B cell (primary cell): ENCODE measurements around the gene NDUFS7. TPM values are rescaled to one million over a fixed set of nuclear protein-coding genes. Genes with fewer than 3 reads are reported as not detected.

Source experiments
- ATAC-seq: fragments of 200-7000 bp; cut with Tn5 transposase; one replicate; pipeline ENCODE4 v1.10.0; 2021; ENCODE audit warnings: low read depth, mild to moderate bottlenecking, moderate number of reproducible peaks, moderate library complexity
- CTCF ChIA-PET: fragments of 350-600 bp; sonication (Branson Sonifier 250); formaldehyde crosslinking; loops from one replicate; lab custom pipeline; 2021; ENCODE audit warnings: antibody characterized with exemption, inconsistent platforms; lab: Charles Lee
- POLR2A ChIA-PET: fragments of 350-600 bp; sonication (Branson Sonifier 250); formaldehyde crosslinking; loops from one replicate; lab custom pipeline; 2021; ENCODE audit warnings: antibody characterized with exemption; lab: Charles Lee
- DNase-seq: peaks from one replicate; pipeline ENCODE4 v3.0.0; 2013
- H2AFZ ChIP-seq: 2 replicates; pipeline ENCODE4 v1.6.1; 2012; ENCODE audit warnings: mild to moderate bottlenecking, low read depth, low read length; ENCODE audit not compliant: insufficient read depth, poor library complexity, severe bottlenecking
- H3K27ac ChIP-seq, 2 donors: 1 replicate in 1 of 2; 2 replicates in 1 of 2; pipeline ENCODE4 v1.5.1; 2012 to 2013; ENCODE audit warnings: low read length in 2 of 2, mild to moderate bottlenecking in 2 of 2, moderate library complexity in 1 of 2
- H3K27me3 ChIP-seq, 4 experiments: fragments of 200-600 bp in 1 of 4; sonication (generic) in 1 of 4; replicated peaks in 1 of 4; 1 replicate in 2 of 4; 2 replicates in 2 of 4; pipeline versions ENCODE4 v1.6.1 to v1.7.0; 2013 to 2016; ENCODE audit warnings: low read length in 3 of 4, mild to moderate bottlenecking in 2 of 4, mixed read lengths in 1 of 4, moderate library complexity in 1 of 4; ENCODE audit not compliant: insufficient read depth in 4 of 4, control insufficient read depth in 3 of 4; ENCODE audit errors: control extremely low read depth in 1 of 4
- H3K36me3 ChIP-seq, 2 experiments: replicated peaks in 1 of 2; 1 replicate in 1 of 2; 2 replicates in 1 of 2; pipeline versions ENCODE4 v1.6.1 to v1.7.1; 2013; ENCODE audit warnings: low read length in 1 of 2; ENCODE audit not compliant: insufficient read depth in 2 of 2, control insufficient read depth in 1 of 2; ENCODE audit errors: control extremely low read depth in 1 of 2, extremely low read depth in 1 of 2
- H3K4me1 ChIP-seq, 2 donors: fragments of 200-600 bp in 1 of 2; sonication (generic) in 1 of 2; 1 replicate in 1 of 2; 2 replicates in 1 of 2; pipeline versions ENCODE4 v1.5.1 to v1.6.1; 2013 to 2017; ENCODE audit warnings: low read length in 2 of 2; ENCODE audit not compliant: control insufficient read depth in 2 of 2, insufficient read depth in 2 of 2
- H3K4me2 ChIP-seq: replicated peaks from 2 replicates; pipeline ENCODE3; 2012; ENCODE audit warnings: mild to moderate bottlenecking, low read depth, low read length; ENCODE audit not compliant: poor library complexity, severe bottlenecking
- H3K4me3 ChIP-seq, 5 experiments: fragments of 200-600 bp in 1 of 5; sonication (generic) in 1 of 5; 1 replicate in 3 of 5; 2 replicates in 2 of 5; pipeline versions ENCODE4 v1.5.1 to v1.7.0; 2011 to 2016; ENCODE audit warnings: low read length in 4 of 5, mild to moderate bottlenecking in 4 of 5, low read depth in 2 of 5, control low read depth in 1 of 5, moderate library complexity in 1 of 5; ENCODE audit not compliant: insufficient read depth in 1 of 5; ENCODE audit errors: control extremely low read depth in 1 of 5, extremely low read depth in 1 of 5
- H3K79me2 ChIP-seq: fragments of 200-600 bp; sonication (generic); one replicate; pipeline ENCODE4 v1.6.0; 2016; ENCODE audit warnings: low read length; ENCODE audit not compliant: control insufficient read depth, insufficient read depth
- H3K9ac ChIP-seq: fragments of 200-600 bp; sonication (generic); 2 replicates; pipeline ENCODE4 v1.6.1; 2017; ENCODE audit warnings: mild to moderate bottlenecking, low read length, moderate library complexity
- H3K9me3 ChIP-seq, 3 donors: one replicate each; pipeline versions ENCODE4 v1.6.1 to v1.7.1; 2013; ENCODE audit warnings: low read length in 2 of 3; ENCODE audit not compliant: control insufficient read depth in 2 of 3, insufficient read depth in 1 of 3; ENCODE audit errors: control extremely low read depth in 1 of 3
- H4K20me1 ChIP-seq: 2 replicates; pipeline ENCODE4 v1.6.0; 2012; ENCODE audit warnings: mild to moderate bottlenecking, low read length; ENCODE audit not compliant: insufficient read depth, control insufficient read depth, poor library complexity, severe bottlenecking
- H3K27ac Mint-ChIP-seq: one replicate; pipeline ENCODE4 v1.8.0; 2021; ENCODE audit warnings: mixed read lengths
- H3K27me3 Mint-ChIP-seq: one replicate; pipeline ENCODE4 v1.8.0; 2021; ENCODE audit warnings: mixed read lengths
- H3K4me1 Mint-ChIP-seq: one replicate; pipeline ENCODE4 v1.8.0; 2021; ENCODE audit warnings: mixed read lengths
- H3K4me3 Mint-ChIP-seq: one replicate; pipeline ENCODE4 v1.8.0; 2021; ENCODE audit warnings: mixed read lengths
- H3K9me3 Mint-ChIP-seq: one replicate; pipeline ENCODE4 v1.8.0; 2022; ENCODE audit warnings: mixed read lengths; ENCODE audit not compliant: insufficient read depth
- EZH2 ChIP-seq: IDR thresholded peaks from 2 replicates; pipeline ENCODE4 v1.6.1; 2012; ENCODE audit warnings: borderline replicate concordance, low read depth, mild to moderate bottlenecking, moderate library complexity, low read length; ENCODE audit not compliant: insufficient read depth, poor library complexity, severe bottlenecking
- WGBS: methylation state at CpG from one replicate; pipeline ENCODE4 v1.1.5; 2013; ENCODE audit warnings: missing lambda C conversion rate; ENCODE audit not compliant: insufficient coverage; 5-methylcytosine and 5-hydroxymethylcytosine counted together
- intact Hi-C: fragments of 100-400 bp; cut with micrococcal nuclease; formaldehyde crosslinking; loops from one replicate; pipeline ENCODE4 v1.10.0; 2022
- polyA plus RNA-seq: library from polyadenylated mRNA; depleted of rRNA; stranded (reverse); fragments of >200 nt; gene quantifications from 2 replicates; pipeline ENCODE4 v1.2.3, GENCODE V29; 2012
- total RNA-seq, 2 donors: library from RNA; stranded (reverse); fragments of 120-200 nt in 1 of 2; gene quantifications; 1 replicate in 1 of 2; 2 replicates in 1 of 2; pipeline versions ENCODE4 v1.2.3 to v1.2.4, GENCODE V29; 2013 to 2022
- TF ChIP-seq, protein P1 (sequence below): fragments of 200-600 bp; IDR thresholded peaks from one replicate; pipeline ENCODE4 v1.8.0; 2022; ENCODE audit warnings: antibody characterized with exemption, mild to moderate bottlenecking

The NDUFS7 gene
- total and polyA plus RNA-seq, 2 donors (not counting 1 experiment from before 2014, with no cell fraction given): 58.8 to 141 TPM

DNA sequence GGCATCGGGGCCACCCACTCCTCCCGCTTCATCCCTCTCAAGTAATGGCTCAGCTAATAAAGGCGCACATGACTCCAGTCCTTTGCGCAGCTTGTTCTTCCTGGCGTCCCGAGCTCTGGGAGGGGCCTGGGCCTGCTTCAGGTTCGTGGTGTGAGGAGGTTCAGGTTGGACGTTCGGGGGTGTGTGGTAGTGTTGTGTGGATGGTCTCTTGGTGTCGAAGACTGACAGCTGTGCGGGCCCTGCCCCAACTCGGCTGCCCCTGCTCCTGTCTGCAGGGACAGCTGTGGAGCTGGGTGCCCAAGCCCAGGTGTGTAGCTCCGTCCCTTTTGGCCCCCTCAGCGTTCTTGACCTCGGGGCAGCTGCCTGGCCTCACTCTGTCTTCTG lies 56.7 kb downstream of the NDUFS7 start:
- intact Hi-C loops: no loop called here
- H3K27ac ChIP-seq: no peak overlapping the region
- peak overlapping the region; percentile 66 for H3K4me3 Mint-ChIP-seq
- TF ChIP-seq, protein P1, sequence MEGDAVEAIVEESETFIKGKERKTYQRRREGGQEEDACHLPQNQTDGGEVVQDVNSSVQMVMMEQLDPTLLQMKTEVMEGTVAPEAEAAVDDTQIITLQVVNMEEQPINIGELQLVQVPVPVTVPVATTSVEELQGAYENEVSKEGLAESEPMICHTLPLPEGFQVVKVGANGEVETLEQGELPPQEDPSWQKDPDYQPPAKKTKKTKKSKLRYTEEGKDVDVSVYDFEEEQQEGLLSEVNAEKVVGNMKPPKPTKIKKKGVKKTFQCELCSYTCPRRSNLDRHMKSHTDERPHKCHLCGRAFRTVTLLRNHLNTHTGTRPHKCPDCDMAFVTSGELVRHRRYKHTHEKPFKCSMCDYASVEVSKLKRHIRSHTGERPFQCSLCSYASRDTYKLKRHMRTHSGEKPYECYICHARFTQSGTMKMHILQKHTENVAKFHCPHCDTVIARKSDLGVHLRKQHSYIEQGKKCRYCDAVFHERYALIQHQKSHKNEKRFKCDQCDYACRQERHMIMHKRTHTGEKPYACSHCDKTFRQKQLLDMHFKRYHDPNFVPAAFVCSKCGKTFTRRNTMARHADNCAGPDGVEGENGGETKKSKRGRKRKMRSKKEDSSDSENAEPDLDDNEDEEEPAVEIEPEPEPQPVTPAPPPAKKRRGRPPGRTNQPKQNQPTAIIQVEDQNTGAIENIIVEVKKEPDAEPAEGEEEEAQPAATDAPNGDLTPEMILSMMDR: no peak
- no peak for TF ChIP-seq EZH2
- no peaks in the 10 kb centered on the region for H3K9me3 ChIP-seq
- H3K4me3 ChIP-seq: no peak overlapping the region
- ChIA-PET POLR2A (no interaction called here), CTCF (no interaction called here)
- no peak overlapping the region for H3K9ac ChIP-seq
- DNase-seq: no peak
- H3K27ac Mint-ChIP-seq: peak overlapping the region; percentile 46
- H2AFZ ChIP-seq: no peak overlapping the region
- H4K20me1 ChIP-seq: peaks cover 62% of the 10 kb centered on the region
- WGBS: 92% methylated on average over 14 of the region's 15 CpGs
- H3K4me1 Mint-ChIP-seq: peaks cover 26% of the 10 kb centered on the region
- H3K4me2 ChIP-seq: no peak overlapping the region
- H3K79me2 ChIP-seq: peaks cover 21% of the 10 kb centered on the region
- no peak for ATAC-seq
- no peaks in the 10 kb centered on the region for H3K9me3 Mint-ChIP-seq
- no peaks in the 10 kb centered on the region for H3K27me3 Mint-ChIP-seq
- peaks cover 14 to 26% of the 10 kb centered on the region in 2 donors for H3K4me1 ChIP-seq
- peaks cover 0 to 28% of the 10 kb centered on the region in 2 experiments for H3K36me3 ChIP-seq
- peaks cover 0 to 2% (median under 1%) of the 10 kb centered on the region in 4 experiments for H3K27me3 ChIP-seq

DNA sequence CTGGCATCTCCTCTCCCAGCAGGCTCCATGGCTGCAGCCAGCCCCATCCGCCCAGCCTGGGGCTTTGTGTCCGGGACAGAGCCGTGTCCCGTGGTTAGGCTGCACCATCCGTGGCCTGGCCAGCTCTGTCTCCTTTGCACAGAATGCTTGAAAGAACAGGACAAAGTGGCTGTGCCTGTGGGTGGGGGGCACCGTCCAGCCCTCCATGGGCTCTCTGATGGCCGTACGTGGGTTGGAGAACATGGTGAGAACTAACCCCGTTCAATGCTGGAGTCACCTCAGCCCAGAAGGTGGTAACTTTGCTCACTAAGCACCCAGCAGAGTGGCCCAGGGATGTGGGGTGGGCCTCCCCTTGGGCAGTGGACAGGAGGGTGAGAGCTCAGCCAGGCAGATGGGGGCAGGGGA lies 57.3 kb downstream of the NDUFS7 start:
- Histone ChIP-seq H3K27me3 (peaks cover 0 to 7% (median 2%) of the 10 kb centered on the region in 4 experiments), H3K79me2 (peaks cover 21% of the 10 kb centered on the region), H2AFZ (no peak overlapping the region), H3K9ac (no peak overlapping the region), H3K9me3 (no peaks in the 10 kb centered on the region), H3K4me2 (no peak overlapping the region), H3K4me3 (no peak overlapping the region), H3K36me3 (peaks cover 0 to 26% of the 10 kb centered on the region in 2 experiments), H3K4me1 (peaks cover 16 to 29% of the 10 kb centered on the region in 2 donors), H4K20me1 (peaks cover 68% of the 10 kb centered on the region), H3K27ac (no peak overlapping the region)
- CTCF ChIA-PET: interaction anchor here (0.7 kb wide), 1 partner anchor 196 kb away, joined by 3 read pairs; no protein-coding TSS in a partner anchor
- H3K4me3 Mint-ChIP-seq: peak overlapping the region; percentile 66
- no peak for DNase-seq
- WGBS: 95% methylated on average over 9 of the region's 9 CpGs
- intact Hi-C loops: no loop called here
- H3K4me1 Mint-ChIP-seq: peaks cover 27% of the 10 kb centered on the region
- TF ChIP-seq EZH2: no peak
- TF ChIP-seq, protein P1: no peak
- no peak overlapping the region for H3K27ac Mint-ChIP-seq
- H3K27me3 Mint-ChIP-seq: no peaks in the 10 kb centered on the region
- no peaks in the 10 kb centered on the region for H3K9me3 Mint-ChIP-seq
- POLR2A ChIA-PET: no interaction called here
- ATAC-seq: no peak
